AG04449 (cell line): ENCODE measurements around the gene SETD2.

Source experiments
- CTCF ChIA-PET: fragments of 350-600 bp; formaldehyde crosslinking; extraction: SDS; loops from one replicate; lab custom pipeline; 2021; ENCODE audit warnings: antibody characterized with exemption; lab: Yijun Ruan, JAX
- POLR2A ChIA-PET: fragments of 400-600, 350-600 bp; formaldehyde crosslinking; extraction: SDS; loops from one replicate; lab custom pipeline; 2020; ENCODE audit warnings: antibody characterized with exemption, inconsistent platforms; lab: Yijun Ruan, JAX
- DNase-seq: peaks from one replicate; pipeline ENCODE4 v3.0.0-alpha.2; 2010; ENCODE audit warnings: low read depth, low spot score
- H3K4me3 ChIP-seq: 2 replicates; pipeline ENCODE4 v1.5.1; 2011; ENCODE audit warnings: low read depth, mild to moderate bottlenecking, control low read depth, low read length
- CTCF ChIP-seq: IDR thresholded peaks from one replicate; pipeline ENCODE4 v1.5.1; 2011; ENCODE audit warnings: mild to moderate bottlenecking, moderate library complexity, low read length, control low read depth, inconsistent platforms; ENCODE audit not compliant: insufficient read depth; ENCODE audit errors: missing control alignments

The SETD2 gene

GRCh38 chr3:46997453-46998091 is 166.3 kb downstream of the SETD2 start:
- ChIA-PET POLR2A (interaction anchor here (1.8 kb wide), 1 partner anchor 18 kb away, joined by 7 read pairs; the partner anchor contains the start of gene NBEAL2), CTCF (interaction anchor here (1.3 to 3.4 kb wide), 9 partner anchors 10 to 89 kb away, joined by 3 to 16 read pairs (median 8); partner anchors contain the start of gene CCDC12)
- no peak overlapping the region for H3K4me3 ChIP-seq
- DNase-seq: no peak
- no peak for TF ChIP-seq CTCF

- DNase-seq: no peak
- CTCF ChIA-PET: interaction anchor here (0.6 to 3.4 kb wide), 6 partner anchors 8 to 327 kb away, joined by 4 to 16 read pairs (median 6); partner anchors contain the start of gene CCDC12
- TF ChIP-seq CTCF: no peak
- POLR2A ChIA-PET: interaction anchor here (1.8 kb wide), 1 partner anchor 17 kb away, joined by 7 read pairs; the partner anchor contains the start of gene NBEAL2
- no peak overlapping the region for H3K4me3 ChIP-seq
Observed at GRCh38 chr3:46996689-46997452, 167.0 kb downstream of the SETD2 start.

GRCh38 chr3:46995901-46996562 is 167.9 kb downstream of the SETD2 start:
- H3K4me3 ChIP-seq: no peak overlapping the region
- TF ChIP-seq CTCF: no peak
- DNase-seq: no peak
- ChIA-PET POLR2A (no interaction called here), CTCF (interaction anchor here (0.9 kb wide), 1 partner anchor 9 kb away, joined by 4 read pairs; no protein-coding TSS in a partner anchor)

GRCh38 chr3:46994801-46995731 is 168.8 kb downstream of the SETD2 start:
- no peak for TF ChIP-seq CTCF
- ChIA-PET CTCF (no interaction called here), POLR2A (no interaction called here)
- H3K4me3 ChIP-seq: no peak overlapping the region
- DNase-seq: no peak

GRCh38 chr3:46993986-46994385 is 169.9 kb downstream of the SETD2 start:
- ChIA-PET POLR2A (no interaction called here), CTCF (interaction anchor here (0.8 to 1.0 kb wide), 3 partner anchors 9 to 74 kb away, joined by 3 read pairs; no protein-coding TSS in a partner anchor)
- H3K4me3 ChIP-seq: no peak overlapping the region
- no peak for DNase-seq
- TF ChIP-seq CTCF: no peak
